ENCODE measurements around the gene PRLR.

The PRLR gene

DNA sequence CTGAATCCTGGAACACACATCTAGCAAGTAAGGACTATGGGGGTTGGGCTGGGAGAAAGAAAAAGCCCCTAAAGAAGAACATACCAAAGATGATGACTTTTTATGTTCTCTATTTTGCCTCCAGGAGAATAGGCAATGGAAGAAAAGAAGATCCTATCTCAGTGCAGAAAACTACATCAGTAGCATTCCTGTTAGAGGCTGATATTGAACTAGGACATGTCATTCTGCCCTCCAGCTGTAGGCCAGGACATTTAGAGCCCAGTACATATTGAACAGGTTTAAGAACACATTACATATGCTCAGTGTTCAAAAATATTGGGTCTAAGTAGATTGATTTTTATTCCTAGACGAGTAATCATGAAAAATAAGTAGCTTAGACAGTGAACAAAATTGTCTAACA, 24.7 kb downstream of the PRLR start:
- TF ChIP-seq TAF1 (IDR thresholded peaks at IDR 0.05; ENCODE audit: low read depth) (no peak), USF1 (IDR thresholded peaks at IDR 0.05) (no peak), YY1 (IDR thresholded peaks at IDR 0.05; ENCODE audit: low read depth) (no peak), REST (IDR thresholded peaks at IDR 0.05; ENCODE audit: low read depth) (no peak), ZBTB7A (IDR thresholded peaks at IDR 0.05; ENCODE audit: low read depth) (no peak), EP300 (IDR thresholded peaks at IDR 0.05; ENCODE audit: borderline replicate concordance) (no peak), EGR1 (IDR thresholded peaks at IDR 0.05) (no peak), TCF12 (IDR thresholded peaks at IDR 0.05; ENCODE audit: low read depth) (no peak), CEBPB (IDR thresholded peaks at IDR 0.05) (no peak), NFIC (IDR thresholded peaks at IDR 0.05) (no peak), TEAD4 (IDR thresholded peaks at IDR 0.05) (no peak), CREB1 (IDR thresholded peaks at IDR 0.05; ENCODE audit: low read depth) (no peak), FOXM1 (IDR thresholded peaks at IDR 0.05; ENCODE audit: borderline replicate concordance, low read depth) (no peak), RAD21 (IDR thresholded peaks at IDR 0.05; ENCODE audit: low read depth) (no peak)
- TF ChIP-seq, protein P1, sequence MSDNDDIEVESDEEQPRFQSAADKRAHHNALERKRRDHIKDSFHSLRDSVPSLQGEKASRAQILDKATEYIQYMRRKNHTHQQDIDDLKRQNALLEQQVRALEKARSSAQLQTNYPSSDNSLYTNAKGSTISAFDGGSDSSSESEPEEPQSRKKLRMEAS (IDR thresholded peaks at IDR 0.05): no peak

DNA sequence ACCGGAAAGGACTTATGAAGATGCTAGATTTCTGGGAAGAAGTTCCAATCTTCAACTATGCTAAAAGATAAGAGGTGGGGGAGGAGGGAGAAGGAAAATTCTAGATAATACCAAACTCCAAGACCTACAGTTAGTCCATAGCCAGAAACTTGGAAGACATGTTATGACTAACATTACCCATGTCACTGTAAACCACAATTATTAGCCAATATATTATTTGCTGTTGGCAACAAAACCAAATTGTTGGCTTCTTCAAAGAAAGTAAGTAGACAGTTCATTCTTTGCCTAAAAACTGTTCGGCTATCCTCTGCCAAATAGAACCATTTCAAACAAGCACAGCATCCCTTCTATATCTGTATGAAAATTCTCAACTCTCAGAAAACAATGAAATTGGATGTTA, 25.1 kb downstream of the PRLR start:
- TF ChIP-seq FOXM1 (IDR thresholded peaks at IDR 0.05; ENCODE audit: borderline replicate concordance, low read depth) (no peak), REST (IDR thresholded peaks at IDR 0.05; ENCODE audit: low read depth) (no peak), TAF1 (IDR thresholded peaks at IDR 0.05; ENCODE audit: low read depth) (no peak), NFIC (IDR thresholded peaks at IDR 0.05) (no peak), TCF12 (IDR thresholded peaks at IDR 0.05; ENCODE audit: low read depth) (no peak), RAD21 (IDR thresholded peaks at IDR 0.05; ENCODE audit: low read depth) (no peak), YY1 (IDR thresholded peaks at IDR 0.05; ENCODE audit: low read depth) (no peak), EGR1 (IDR thresholded peaks at IDR 0.05) (no peak), USF1 (IDR thresholded peaks at IDR 0.05) (no peak), CREB1 (IDR thresholded peaks at IDR 0.05; ENCODE audit: low read depth) (no peak), EP300 (IDR thresholded peaks at IDR 0.05; ENCODE audit: borderline replicate concordance) (no peak), ZBTB7A (IDR thresholded peaks at IDR 0.05; ENCODE audit: low read depth) (no peak), TEAD4 (IDR thresholded peaks at IDR 0.05) (no peak), CEBPB (IDR thresholded peaks at IDR 0.05) (no peak)
- TF ChIP-seq, protein P1 (IDR thresholded peaks at IDR 0.05): no peak

DNA sequence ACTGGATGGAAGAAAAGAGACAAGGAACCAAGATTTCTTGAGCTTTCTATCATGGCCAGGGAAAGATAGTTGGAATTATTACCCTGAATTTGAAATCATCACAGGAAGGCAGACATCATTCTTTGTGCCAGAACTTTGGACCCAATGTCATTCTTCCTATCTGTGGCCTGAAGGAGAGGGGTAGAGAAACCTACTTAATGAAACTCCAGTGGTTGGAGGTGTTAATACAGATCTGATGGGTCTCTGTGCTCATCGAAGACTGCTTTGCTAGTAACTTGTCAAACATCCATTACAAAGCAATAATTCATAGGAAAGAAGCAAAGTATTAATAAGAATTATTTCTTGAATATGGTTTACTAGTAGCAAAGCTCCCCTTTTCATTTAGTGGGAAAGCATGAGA, 26.9 kb downstream of the PRLR start:
- TF ChIP-seq EGR1 (IDR thresholded peaks at IDR 0.05): no peak
- no peak for TF ChIP-seq FOXM1 (IDR thresholded peaks at IDR 0.05; ENCODE audit: borderline replicate concordance, low read depth)
- TF ChIP-seq, protein P1 (IDR thresholded peaks at IDR 0.05): no peak
- no peak for TF ChIP-seq NFIC (IDR thresholded peaks at IDR 0.05)
- TF ChIP-seq TEAD4 (IDR thresholded peaks at IDR 0.05): no peak
- TF ChIP-seq EP300 (IDR thresholded peaks at IDR 0.05; ENCODE audit: borderline replicate concordance): no peak
- TF ChIP-seq USF1 (IDR thresholded peaks at IDR 0.05): no peak
- TF ChIP-seq TCF12 (IDR thresholded peaks at IDR 0.05; ENCODE audit: low read depth): no peak

DNA sequence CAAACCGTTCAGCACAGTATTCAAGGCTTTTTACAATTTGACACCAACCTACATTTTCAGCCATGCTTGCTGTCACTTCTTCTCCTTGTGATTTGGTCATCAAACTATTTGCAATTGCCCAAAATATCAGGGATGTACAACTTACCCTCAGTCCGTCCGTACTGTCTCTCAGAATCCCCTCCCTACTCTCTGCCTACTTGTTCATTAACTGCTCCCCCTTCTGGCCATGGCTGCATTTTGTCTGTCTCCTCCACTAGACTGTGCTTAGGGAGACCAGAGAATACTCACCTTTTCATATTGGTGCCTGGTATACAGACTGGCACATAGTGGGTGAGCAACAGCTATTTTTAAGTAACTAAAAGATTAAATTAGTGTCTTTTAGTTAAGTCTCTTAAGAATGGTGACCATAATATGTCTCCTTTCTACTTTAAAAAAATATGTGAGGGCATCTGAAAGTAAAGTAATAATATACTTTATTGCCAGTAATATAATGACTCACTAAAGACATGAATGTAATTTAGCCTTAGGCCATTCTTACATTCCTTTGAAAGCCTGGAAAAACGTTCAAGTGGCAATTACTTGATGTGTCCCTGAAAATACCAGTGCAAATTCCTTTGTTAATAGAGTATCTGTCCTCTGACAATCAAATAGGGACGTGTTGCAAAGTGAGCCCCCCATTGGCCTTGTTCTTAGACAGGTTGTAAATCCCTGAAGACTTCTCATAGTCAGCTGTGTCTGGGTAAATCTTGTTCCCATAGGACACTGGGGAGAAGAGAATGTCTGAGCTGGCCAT, 27.8 kb downstream of the PRLR start:
- TF ChIP-seq RAD21 (IDR thresholded peaks at IDR 0.05; ENCODE audit: low read depth) (peak; percentile 38; the same call in 1 of the 2 replicates), REST (IDR thresholded peaks at IDR 0.05; ENCODE audit: low read depth) (no peak)

Data from Ishikawa (cell line).